Endothelial cell of coronary artery (primary cell): ENCODE measurements around the gene NPIPA7. TPM values are rescaled to one million over a fixed set of nuclear protein-coding genes. Genes with fewer than 3 reads are reported as not detected.

ENCODE experiments used
- total RNA-seq: library from RNA; depleted of rRNA; stranded (reverse); fragments of >200 nt; gene quantifications from 2 replicates; pipeline ENCODE4 v1.2.3, GENCODE V29; 2014

Gene NPIPA7
- total RNA-seq: 0.09 and 1.2 TPM in 2 replicates

GRCh38 chr16:16378840-16379239, at the start of gene NPIPA7:
TSS of gene NPIPA7 (plus strand) at chr16:16379140. CDS start at chr16:16379245, 105 bp downstream.

Other genes starting within 250 kb of the NPIPA7 start
- gene ABCC6, start 155.6 kb upstream of the NPIPA7 start, total RNA-seq: 0.09 TPM in 1 of 2 replicates, not detected in the other
- gene NOMO3, start 146.6 kb upstream of the NPIPA7 start, total RNA-seq: 30.0 and 44.2 TPM in 2 replicates